K562 (cell line): ENCODE measurements around the gene LYPD5. TPM values are rescaled to one million over a fixed set of nuclear protein-coding genes. Genes with fewer than 3 reads are reported as not detected.

Source experiments
- ATAC-seq: fragments of 200-7000 bp; cut with Tn5 transposase; 3 replicates; pipeline ENCODE4 v1.9.1; 2020; ENCODE audit warnings: moderate library complexity
- BruUV-seq: library from RNA; stranded (reverse); fragments of 400-500 nt; replicated peaks from 2 replicates; lab custom pipeline; 2021; lab: Mats Ljungman, UMichigan
- CTCF ChIA-PET: fragments of 300-600 bp; formaldehyde crosslinking; extraction: SDS; loops from one replicate; lab custom pipeline; 2021; ENCODE audit warnings: low intra/inter-chr PET ratio; lab: Yijun Ruan, JAX
- POLR2A ChIA-PET: fragments of 300-600, 350-650 bp; sonication (Branson Sonifier 250); formaldehyde crosslinking; extraction: SDS; loops from one replicate; lab custom pipeline; 2021; ENCODE audit warnings: antibody characterized with exemption, inconsistent platforms; lab: Yijun Ruan, JAX
- DNase-seq, 4 experiments: peaks; one replicate each; pipeline versions ENCODE4 v3.0.0 to v3.0.0-alpha.2; 2011 to 2018; ENCODE audit warnings: low spot score in 3 of 4, mixed read lengths in 3 of 4; ENCODE audit errors: extremely low read depth in 1 of 4
- FAIRE-seq: peaks from 2 replicates; lab custom pipeline; 2011; peaks lifted over from hg19 to GRCh38; lab: Jason Lieb, UNC
- H2AFZ ChIP-seq: 2 replicates; pipeline ENCODE4 v1.6.0; 2011; ENCODE audit warnings: low read depth, low read length, control low read depth, inconsistent platforms
- H3K27ac ChIP-seq: fragments of 200-600 bp; 3 replicates; pipeline ENCODE4 v1.8.0; 2011; ENCODE audit warnings: low read depth, mild to moderate bottlenecking, control low read depth, inconsistent platforms, low read length, moderate library complexity, mixed read lengths; ENCODE audit errors: extremely low read depth
- H3K27me3 ChIP-seq, 2 experiments: fragments of 300-600 bp in 1 of 2; 2 replicates in 1 of 2; 3 replicates in 1 of 2; pipeline versions ENCODE4 v1.6.0 to v1.8.0; 2011; ENCODE audit warnings: inconsistent platforms in 2 of 2, low read length in 2 of 2, mild to moderate bottlenecking in 1 of 2, mixed read lengths in 1 of 2, moderate library complexity in 1 of 2; ENCODE audit not compliant: control insufficient read depth in 2 of 2, insufficient read depth in 2 of 2
- H3K36me3 ChIP-seq: fragments of 300-600 bp; 3 replicates; pipeline ENCODE4 v1.8.0; 2011; ENCODE audit warnings: mild to moderate bottlenecking, low read length, inconsistent platforms; ENCODE audit not compliant: control insufficient read depth, insufficient read depth
- H3K4me1 ChIP-seq, 2 experiments: fragments of 200-600 bp in 1 of 2; replicated peaks in 1 of 2; 2 replicates in 1 of 2; 3 replicates in 1 of 2; pipeline versions ENCODE4 v1.5.1 to v1.8.0; 2011; ENCODE audit warnings: inconsistent platforms in 2 of 2, low read length in 2 of 2, mild to moderate bottlenecking in 1 of 2, mixed read lengths in 1 of 2, moderate library complexity in 1 of 2; ENCODE audit not compliant: control insufficient read depth in 2 of 2, insufficient read depth in 2 of 2
- H3K4me2 ChIP-seq: 2 replicates; pipeline ENCODE4 v1.6.1; 2011; ENCODE audit warnings: low read length, control low read depth, inconsistent platforms, mixed read lengths; ENCODE audit not compliant: insufficient read depth
- H3K4me3 ChIP-seq: fragments of 200-600 bp; sonication (generic), shearing (Covaris generic); 2 replicates; pipeline ENCODE4 v1.5.1; 2016; ENCODE audit warnings: control low read depth, inconsistent platforms
- H3K79me2 ChIP-seq: fragments of 200-600 bp; 3 replicates; pipeline ENCODE4 v1.8.0; 2011; ENCODE audit warnings: low read length, inconsistent platforms; ENCODE audit not compliant: control insufficient read depth, insufficient read depth
- H3K9ac ChIP-seq, 2 experiments: 2 replicates each; pipeline versions ENCODE4 v1.6.0 to v1.6.1; 2011; ENCODE audit warnings: low read depth in 2 of 2, low read length in 2 of 2, control low read depth in 1 of 2, inconsistent platforms in 1 of 2, mild to moderate bottlenecking in 1 of 2, mixed read lengths in 1 of 2; ENCODE audit not compliant: insufficient read depth in 1 of 2
- H3K9me1 ChIP-seq: one replicate; pipeline ENCODE4 v1.6.0; 2011; ENCODE audit warnings: inconsistent platforms, mild to moderate bottlenecking, low read length, moderate library complexity; ENCODE audit not compliant: control insufficient read depth, insufficient read depth
- H3K9me3 ChIP-seq: replicated peaks from 2 replicates; pipeline ENCODE4 v1.5.1; 2011; ENCODE audit warnings: low read depth, low read length, inconsistent platforms; ENCODE audit not compliant: control insufficient read depth, insufficient read depth
- H4K20me1 ChIP-seq: replicated peaks from 2 replicates; pipeline ENCODE4 v1.6.1; 2011; ENCODE audit warnings: low read length, inconsistent platforms, mixed read lengths; ENCODE audit not compliant: control insufficient read depth, insufficient read depth
- DNMT1 ChIP-seq: fragments of 450-650 bp; IDR thresholded peaks from 2 replicates; pipeline ENCODE4 v1.6.1; 2016; ENCODE audit warnings: antibody characterized with exemption, mild to moderate bottlenecking
- POLR2G ChIP-seq: fragments of 200-400 bp; formaldehyde crosslinking; IDR thresholded peaks from 2 replicates; pipeline ENCODE4 v1.6.1; 2017; ENCODE audit warnings: low read depth, mild to moderate bottlenecking, antibody characterized with exemption, low read length, moderate library complexity
- PRMT5 ChIP-seq: sonication (generic); formaldehyde crosslinking; IDR thresholded peaks from 2 replicates; pipeline ENCODE4 v1.5.0; 2020; ENCODE audit warnings: missing genetic modification reagents
- ZBTB33 ChIP-seq: sonication (generic); formaldehyde crosslinking; IDR thresholded peaks from 2 replicates; pipeline ENCODE4 v1.8.1; 2023; ENCODE audit warnings: mild to moderate bottlenecking, missing genetic modification reagents
- ZNF407 ChIP-seq: fragments of 450-650 bp; IDR thresholded peaks from 2 replicates; pipeline ENCODE4 v1.6.1; 2016; ENCODE audit warnings: low read depth
- WGBS: fragments of 100-300 bp; shearing (Covaris generic); methylation state at CpG from one replicate; pipeline ENCODE4 v1.1.6; 2016; ENCODE audit warnings: low coverage, mixed read lengths; ENCODE audit not compliant: insufficient coverage; ENCODE audit errors: missing lambda C conversion rate; 5-methylcytosine and 5-hydroxymethylcytosine counted together
- in situ Hi-C: fragments of 300-500 bp; cut with MboI; formaldehyde crosslinking; loops from 4 replicates; pipeline ENCODE4 v1.15.0; 2018; ENCODE audit warnings: inconsistent platforms, mixed read lengths
- intact Hi-C: fragments of 100-400 bp; cut with micrococcal nuclease; formaldehyde crosslinking; loops from 2 replicates; pipeline ENCODE4 v1.14.2; 2022
- polyA plus RNA-seq, 8 experiments: library from polyadenylated mRNA; depleted of rRNA in 4 of 8; stranded (reverse) in 5 of 8; unstranded in 3 of 8; fragments of >200 nt; fragmentation: Nextera tagmentation in 2 of 8; fragmentation: Illumina TruSeq in 1 of 8; extraction: Ambion mirVana in 2 of 8; extraction: Trizol in 1 of 8; gene quantifications; 2 replicates each; pipeline versions ENCODE4 v1.2.1 to v1.2.3, GENCODE V29; 2011 to 2014; ENCODE audit warnings: inconsistent platforms in 1 of 8, missing spikeins in 1 of 8
- total RNA-seq, 7 experiments: library from RNA; depleted of rRNA in 6 of 7; stranded (reverse); fragments of >200 nt in 6 of 7; fragmentation: Illumina TruSeq in 2 of 7; extraction: Trizol in 2 of 7; gene quantifications; 2 replicates each; pipeline versions ENCODE4 v1.2.1 to v1.2.3, GENCODE V29; 2011 to 2021; ENCODE audit warnings: low replicate concordance in 1 of 7

Gene LYPD5
- total and polyA plus RNA-seq, 9 of the 15 experiments (the other 6 are each of a cell fraction or from before 2014, with no cell fraction given) = 0.03 to 0.22 (median 0.10) TPM; not detected in 3

GRCh38 chr19:43751466-43752220 lies 50.6 kb downstream of the LYPD5 start (continued):
- no peak for TF ChIP-seq DNMT1
- TF ChIP-seq, all 486 proteins: peak for 0

GRCh38 chr19:43749898-43750297 lies 52.3 kb downstream of the LYPD5 start:
- no peak overlapping the region for H3K27ac ChIP-seq
- WGBS = no CpG with 5 or more reads among the region's 1 CpG
- BruUV-seq = no TSS peak
- peaks cover 13 to 14% of the 10 kb centered on the region in 2 experiments for H3K4me1 ChIP-seq
- H3K4me3 ChIP-seq = no peak overlapping the region
- DNase-seq = no peak
- in situ Hi-C loops = loop anchor here (5.0 kb wide), 1 partner anchor 32 kb away; the partner anchor contains the start of gene KCNN4
- H3K4me2 ChIP-seq = no peak overlapping the region
- H4K20me1 ChIP-seq = no peaks in the 10 kb centered on the region
- H3K36me3 ChIP-seq = peaks cover 74% of the 10 kb centered on the region
- ATAC-seq = no peak
- no peaks in the 10 kb centered on the region for H3K27me3 ChIP-seq
- H3K79me2 ChIP-seq = peaks cover 35% of the 10 kb centered on the region
- CTCF ChIA-PET = no interaction called here
- peak overlapping the region in 1 of 2 experiments; percentile 67; a peak in 1 of 4 replicates for H3K9ac ChIP-seq
- H3K9me3 ChIP-seq = no peaks in the 10 kb centered on the region
- no peak overlapping the region for H2AFZ ChIP-seq
- FAIRE-seq = no peak
- intact Hi-C loops = no loop called here
- POLR2A ChIA-PET = interaction anchor here (0.8 to 8.6 kb wide), 2 partner anchors 15 to 24 kb away, joined by 4 to 71 read pairs; no protein-coding TSS in a partner anchor
- H3K9me1 ChIP-seq = no peaks in the 10 kb centered on the region
- no peak for TF ChIP-seq ZNF407
- no peak for TF ChIP-seq ZBTB33 (CRISPR knock-in tag)
- TF ChIP-seq POLR2G = no peak
- no peak for TF ChIP-seq PRMT5 (CRISPR knock-in tag)
